K562 (cell line): ENCODE results near the gene PDE2A. TPM values are rescaled to one million over a fixed set of nuclear protein-coding genes. Genes with fewer than 3 reads are reported as not detected.

Source experiments
- E2F8 ChIP-seq: fragments of 450-650 bp; IDR thresholded peaks from 2 replicates; pipeline ENCODE4 v1.7.1; 2018; ENCODE audit warnings: mild to moderate bottlenecking, low read depth; ENCODE audit not compliant: partially characterized antibody
- ILF3 ChIP-seq: fragments of 450-650 bp; IDR thresholded peaks from 2 replicates; pipeline ENCODE4 v1.6.1; 2018; ENCODE audit warnings: antibody characterized with exemption, mild to moderate bottlenecking, moderate library complexity, borderline replicate concordance
- NRF1 ChIP-seq, 2 experiments: fragments of 450-650 bp; IDR thresholded peaks in 1 of 2; conservative IDR thresholded peaks in 1 of 2; 2 replicates each; pipeline ENCODE4 v1.6.1; 2014; ENCODE audit warnings: mild to moderate bottlenecking in 2 of 2
- PHF20 ChIP-seq: fragments of 450-650 bp; IDR thresholded peaks from 2 replicates; pipeline ENCODE4 v1.6.1; 2018; ENCODE audit not compliant: partially characterized antibody
- RBFOX2 ChIP-seq: fragments of 200-400 bp; formaldehyde crosslinking; IDR thresholded peaks from 2 replicates; pipeline ENCODE4 v1.6.1; 2017; ENCODE audit warnings: low read depth, mild to moderate bottlenecking, low read length, moderate library complexity
- ZNF551 ChIP-seq: fragments of 250-450 bp; sonication (Bioruptor Pico); IDR thresholded peaks from 2 replicates; pipeline ENCODE4 v1.5.0; 2021; ENCODE audit warnings: mild to moderate bottlenecking, moderate library complexity
- polyA plus RNA-seq, 8 experiments: library from polyadenylated mRNA; depleted of rRNA in 4 of 8; stranded (reverse) in 5 of 8; unstranded in 3 of 8; fragments of >200 nt; fragmentation: Nextera tagmentation in 2 of 8; fragmentation: Illumina TruSeq in 1 of 8; extraction: Ambion mirVana in 2 of 8; extraction: Trizol in 1 of 8; gene quantifications; 2 replicates each; pipeline versions ENCODE4 v1.2.1 to v1.2.3, GENCODE V29; 2011 to 2014; ENCODE audit warnings: inconsistent platforms in 1 of 8, missing spikeins in 1 of 8
- total RNA-seq, 7 experiments: library from RNA; depleted of rRNA in 6 of 7; stranded (reverse); fragments of >200 nt in 6 of 7; fragmentation: Illumina TruSeq in 2 of 7; extraction: Trizol in 2 of 7; gene quantifications; 2 replicates each; pipeline versions ENCODE4 v1.2.1 to v1.2.3, GENCODE V29; 2011 to 2021; ENCODE audit warnings: low replicate concordance in 1 of 7

The PDE2A gene
- total and polyA plus RNA-seq, 9 of the 15 experiments (the other 6 are each of a cell fraction or from before 2014, with no cell fraction given) = 0.07 to 15.2 (median 1.6) TPM; not detected in 1

DNA sequence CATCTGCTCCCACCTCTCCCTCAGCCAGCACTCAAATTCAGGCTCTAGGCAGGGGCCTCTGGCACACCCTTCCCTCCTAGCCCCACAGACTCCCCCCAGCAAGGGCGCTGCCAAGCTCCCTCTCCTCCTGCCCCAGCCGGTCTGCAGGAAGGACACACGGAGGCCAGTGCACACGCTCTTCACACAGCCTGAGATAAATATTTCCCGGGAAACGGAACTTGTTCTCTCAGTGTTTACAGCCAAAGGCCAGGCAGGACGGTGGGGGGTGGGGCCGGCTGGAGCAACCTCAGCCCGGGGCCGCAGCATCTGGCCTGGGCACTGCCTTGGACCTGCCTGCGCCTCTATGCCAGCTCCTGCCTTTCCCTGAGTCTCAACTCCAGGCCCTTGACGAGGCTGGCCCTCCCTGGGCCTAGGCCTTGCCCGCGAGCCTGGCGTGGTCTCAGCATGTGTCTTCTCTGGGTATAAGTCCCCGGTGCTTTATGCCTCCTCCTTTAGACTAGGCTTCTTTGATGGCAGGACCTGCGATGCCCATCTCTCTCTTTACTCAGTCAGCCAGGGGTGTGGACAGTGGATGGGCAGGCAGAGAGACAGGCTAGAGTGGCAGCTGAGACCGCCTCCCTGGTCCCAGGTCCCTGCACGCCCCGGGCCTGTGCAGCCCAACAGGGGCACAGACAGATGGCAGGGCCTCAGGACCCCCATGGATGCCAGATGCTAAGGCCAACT lies 48.4 kb downstream of the PDE2A start (continued):
- TF ChIP-seq NRF1 (conservative IDR thresholded peaks at IDR 0.05 in 1 of 2, IDR thresholded peaks at IDR 0.05 in 1 of 2) = 0 out of 4 replicates have a peak, but pooled peaks of 1 of the 2 experiments have one; percentile 20
- no peak for TF ChIP-seq PHF20
- TF ChIP-seq ZNF551 = no peak
- peak; percentile 72 for TF ChIP-seq E2F8
- no peak for TF ChIP-seq ILF3
- TF ChIP-seq RBFOX2 = 0 out of 2 replicates have a peak, but pooled peaks have one; percentile 11
